ENCODE results near the gene MACF1.

DNA sequence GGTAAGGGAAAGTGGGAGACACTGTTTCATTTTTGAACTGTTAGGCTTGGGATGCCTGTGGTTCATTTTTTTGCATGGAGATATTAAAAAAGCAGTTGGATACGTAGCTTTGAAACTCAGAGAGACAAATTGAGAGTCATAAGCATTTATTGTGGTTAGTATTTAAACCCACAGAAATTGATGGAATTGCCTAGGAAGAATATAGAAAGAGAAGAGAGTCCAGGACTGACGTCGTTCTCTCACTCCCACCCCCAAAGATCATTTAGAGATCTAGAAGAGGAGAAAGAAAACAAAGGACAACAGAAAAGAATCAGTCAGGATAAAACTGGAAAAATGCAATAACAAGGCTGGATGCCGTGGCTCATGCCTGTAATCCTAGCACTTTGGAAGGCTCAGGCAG lies 213.7 kb downstream of the MACF1 start:
- TF ChIP-seq POLR2AphosphoS5 (IDR thresholded peaks at IDR 0.05; ENCODE audit: low read depth, low read length) (no peak), TAF1 (IDR thresholded peaks at IDR 0.05; ENCODE audit: low read depth, low read length) (no peak), POLR2A (IDR thresholded peaks at IDR 0.05; ENCODE audit: low read depth, low read length) (no peak)

Data from GM12891 (cell line).